Natural killer cell (primary cell): Measurements from ENCODE around the gene ARHGEF12. TPM values are rescaled to one million over a fixed set of nuclear protein-coding genes. Genes with fewer than 3 reads are reported as not detected.

Experiments
- ATAC-seq, 3 donors: fragments of 150-1000 bp in 2 of 3; fragments of 200-7000 bp in 1 of 3; cut with Tn5 transposase; 1 replicate in 1 of 3; 2 replicates in 2 of 3; pipeline ENCODE4 v1.10.0; 2021; ENCODE audit warnings: mild to moderate bottlenecking in 2 of 3, moderate library complexity in 2 of 3
- DNase-seq, 2 donors: peaks; one replicate each; pipeline versions ENCODE4 v3.0.0 to v3.0.0-alpha.2; 2013 to 2021; ENCODE audit warnings: mixed read lengths in 1 of 2
- H3K27ac ChIP-seq: one replicate; pipeline ENCODE4 v1.5.1; 2013; ENCODE audit warnings: mild to moderate bottlenecking, low read length
- H3K27me3 ChIP-seq: one replicate; pipeline ENCODE4 v1.6.1; 2013; ENCODE audit warnings: low read length; ENCODE audit not compliant: control insufficient read depth, insufficient read depth
- H3K36me3 ChIP-seq: one replicate; pipeline ENCODE4 v1.6.1; 2013; ENCODE audit warnings: low read length; ENCODE audit not compliant: control insufficient read depth, insufficient read depth
- H3K4me1 ChIP-seq: one replicate; pipeline ENCODE4 v1.6.1; 2013; ENCODE audit warnings: low read length; ENCODE audit not compliant: control insufficient read depth, insufficient read depth
- H3K4me3 ChIP-seq: one replicate; pipeline ENCODE4 v1.5.1; 2013; ENCODE audit warnings: low read length
- H3K9me3 ChIP-seq: one replicate; pipeline ENCODE4 v1.6.1; 2013; ENCODE audit warnings: low read length; ENCODE audit not compliant: control insufficient read depth, insufficient read depth
- H3K27ac Mint-ChIP-seq, 2 donors: one replicate each; pipeline ENCODE4 v1.8.0; 2022; ENCODE audit warnings: mild to moderate bottlenecking in 2 of 2, mixed read lengths in 2 of 2, moderate library complexity in 1 of 2
- H3K27me3 Mint-ChIP-seq, 2 donors: one replicate each; pipeline ENCODE4 v1.8.0; 2022; ENCODE audit warnings: low read depth in 2 of 2, mixed read lengths in 2 of 2
- H3K36me3 Mint-ChIP-seq: one replicate; pipeline ENCODE4 v1.8.0; 2022; ENCODE audit warnings: mixed read lengths
- H3K4me1 Mint-ChIP-seq, 2 donors: one replicate each; pipeline ENCODE4 v1.8.0; 2022; ENCODE audit warnings: mixed read lengths in 2 of 2
- H3K4me3 Mint-ChIP-seq: one replicate; pipeline ENCODE4 v1.8.0; 2022; ENCODE audit warnings: mild to moderate bottlenecking, moderate library complexity, mixed read lengths
- H3K9me3 Mint-ChIP-seq, 2 donors: one replicate each; pipeline ENCODE4 v1.8.0; 2022; ENCODE audit warnings: mixed read lengths in 2 of 2
- CTCF ChIP-seq: fragments of 200-600 bp; IDR thresholded peaks from one replicate; pipeline ENCODE4 v1.8.0; 2022; ENCODE audit warnings: antibody characterized with exemption
- WGBS: methylation state at CpG from one replicate; pipeline ENCODE4 v1.1.7; 2013; ENCODE audit warnings: missing lambda C conversion rate; ENCODE audit not compliant: insufficient coverage; 5-methylcytosine and 5-hydroxymethylcytosine counted together
- intact Hi-C: fragments of 100-400 bp; cut with micrococcal nuclease; formaldehyde crosslinking; loops from one replicate; pipeline ENCODE4 v1.14.2; 2022
- total RNA-seq, 4 donors: library from RNA; stranded (reverse); fragments of 120-200 nt in 1 of 4; gene quantifications; one replicate each; pipeline versions ENCODE4 v1.2.3 to v1.2.4, GENCODE V29; 2013 to 2022

ARHGEF12 gene
- total RNA-seq, 3 donors from 2014 or later (not counting 1 experiment from before 2014, with no cell fraction given) = 38.4 to 52.3 (median 42.1) TPM

DNA sequence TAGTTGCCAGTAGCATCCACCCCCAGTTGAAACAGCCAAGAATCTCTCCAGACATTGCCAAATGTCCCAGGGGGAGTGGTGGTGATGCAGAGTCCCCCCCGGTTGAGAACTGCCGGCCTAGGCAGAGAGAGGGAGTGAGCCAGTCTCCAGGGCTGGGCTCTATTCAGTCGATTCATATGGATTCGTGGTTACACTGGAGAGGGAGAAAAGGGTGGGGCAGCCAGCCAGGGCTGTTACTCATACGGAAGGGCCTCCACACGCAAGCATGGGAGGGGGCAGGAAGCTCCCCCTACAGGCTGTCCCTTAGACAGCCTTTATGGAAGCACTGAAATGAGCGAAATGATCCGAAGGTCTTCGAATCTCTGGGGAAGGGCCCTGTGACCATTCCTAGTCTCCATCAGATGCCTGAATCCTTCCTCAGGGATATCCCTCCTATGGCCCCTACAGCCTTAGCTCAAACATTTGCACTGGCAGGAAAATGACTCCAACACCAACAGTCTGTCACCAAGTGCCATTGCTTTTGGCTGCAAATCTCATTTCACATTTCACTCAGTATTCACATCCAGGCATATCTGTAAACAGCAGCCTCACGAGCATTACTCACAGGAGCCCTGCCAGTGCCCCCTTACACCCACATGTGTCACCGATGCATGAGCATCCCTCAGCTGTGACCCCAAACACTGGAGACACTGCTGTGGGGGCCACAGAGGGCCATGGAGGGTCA lies 29.5 kb upstream of the ARHGEF12 start:
- no peaks in the 10 kb centered on the region for H3K9me3 Mint-ChIP-seq
- 78% methylated on average over 11 of the region's 11 CpGs for WGBS
- no peak overlapping the region for H3K4me3 Mint-ChIP-seq

DNA sequence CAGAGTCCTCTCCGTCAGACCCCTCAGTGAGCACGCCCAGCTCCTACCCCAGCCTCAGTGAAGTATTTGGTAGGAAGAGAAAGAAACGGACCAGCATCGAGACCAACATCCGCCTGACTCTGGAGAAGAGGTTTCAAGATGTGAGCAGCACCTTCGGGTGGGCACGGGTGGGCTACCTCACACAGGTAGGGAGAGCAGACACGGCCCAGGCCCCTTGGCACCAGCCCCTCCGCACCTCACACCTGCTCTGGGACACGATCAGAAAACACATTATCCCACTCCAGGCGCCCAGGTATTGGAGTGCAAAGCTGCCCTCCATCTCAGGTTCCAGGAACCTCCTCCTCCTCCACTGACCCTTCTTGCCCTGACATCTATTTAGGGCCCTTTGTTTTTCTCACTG lies 28.7 kb upstream of the ARHGEF12 start:
- Histone ChIP-seq H3K4me1 (no peaks in the 10 kb centered on the region), H3K4me3 (no peak overlapping the region), H3K9me3 (no peaks in the 10 kb centered on the region), H3K27me3 (peaks cover 2% of the 10 kb centered on the region), H3K27ac (no peak overlapping the region), H3K36me3 (no peaks in the 10 kb centered on the region)
- DNase-seq (no peak), ATAC-seq (no peak)
- 94% methylated on average over 11 of the region's 11 CpGs for WGBS
- Mint-ChIP-seq H3K4me3 (no peak overlapping the region), H3K27me3 (peaks cover 6 to 13% of the 10 kb centered on the region in 2 donors), H3K27ac (no peak overlapping the region), H3K4me1 (no peaks in the 10 kb centered on the region), H3K36me3 (no peaks in the 10 kb centered on the region), H3K9me3 (no peaks in the 10 kb centered on the region)
- TF ChIP-seq CTCF = no peak
- intact Hi-C loops = no loop called here

More for the DNA sequence above, 29.5 kb upstream of the ARHGEF12 start:
- TF ChIP-seq CTCF = no peak
- Histone ChIP-seq H3K27ac (no peak overlapping the region), H3K9me3 (no peaks in the 10 kb centered on the region), H3K4me3 (no peak overlapping the region), H3K27me3 (peaks cover 2% of the 10 kb centered on the region), H3K36me3 (no peaks in the 10 kb centered on the region), H3K4me1 (no peaks in the 10 kb centered on the region)
- Mint-ChIP-seq H3K36me3 (no peaks in the 10 kb centered on the region), H3K27ac (no peak overlapping the region), H3K27me3 (peaks cover 5 to 13% of the 10 kb centered on the region in 2 donors), H3K4me1 (no peaks in the 10 kb centered on the region)
- intact Hi-C loops = no loop called here
- DNase-seq (no peak), ATAC-seq (no peak)

GRCh38 chr11:120308081-120308480 lies 28.1 kb upstream of the ARHGEF12 start:
- H3K9me3 Mint-ChIP-seq = no peaks in the 10 kb centered on the region
- H3K27me3 ChIP-seq = peaks cover 2% of the 10 kb centered on the region
- DNase-seq (no peak), ATAC-seq (no peak)
- no peak overlapping the region for H3K4me3 Mint-ChIP-seq
- H3K36me3 Mint-ChIP-seq = no peaks in the 10 kb centered on the region
- H3K4me1 ChIP-seq = no peaks in the 10 kb centered on the region
- H3K4me3 ChIP-seq = no peak overlapping the region
- H3K36me3 ChIP-seq = no peaks in the 10 kb centered on the region
- intact Hi-C loops = no loop called here
- H3K27ac ChIP-seq = no peak overlapping the region
- no peaks in the 10 kb centered on the region for H3K4me1 Mint-ChIP-seq
- no peak for TF ChIP-seq CTCF
- WGBS = 89% methylated on average over 7 of the region's 7 CpGs
- H3K27me3 Mint-ChIP-seq = peaks cover 11 to 15% of the 10 kb centered on the region in 2 donors
- H3K27ac Mint-ChIP-seq = no peak overlapping the region
- H3K9me3 ChIP-seq = no peaks in the 10 kb centered on the region

- 79% methylated on average over 3 of the region's 3 CpGs for WGBS
- Mint-ChIP-seq H3K27me3 (peaks cover 4 to 10% of the 10 kb centered on the region in 2 donors), H3K36me3 (no peaks in the 10 kb centered on the region), H3K4me3 (no peak overlapping the region), H3K9me3 (no peaks in the 10 kb centered on the region), H3K27ac (no peak overlapping the region), H3K4me1 (no peaks in the 10 kb centered on the region)
- intact Hi-C loops = no loop called here
- DNase-seq (no peak), ATAC-seq (no peak)
- Histone ChIP-seq H3K27ac (no peak overlapping the region), H3K27me3 (peaks cover 2% of the 10 kb centered on the region), H3K36me3 (no peaks in the 10 kb centered on the region), H3K9me3 (no peaks in the 10 kb centered on the region), H3K4me3 (no peak overlapping the region), H3K4me1 (no peaks in the 10 kb centered on the region)
- no peak for TF ChIP-seq CTCF
Observed at GRCh38 chr11:120310870-120311269, 25.3 kb upstream of the ARHGEF12 start.
